Ishikawa (cell line): ENCODE results near the gene GPT2.

Source experiments
- FOXM1 ChIP-seq: IDR thresholded peaks from 2 replicates; pipeline ENCODE4 v1.6.1; 2012; ENCODE audit warnings: low read depth, borderline replicate concordance
- YY1 ChIP-seq: IDR thresholded peaks from 2 replicates; pipeline ENCODE4 v1.6.1; 2012; ENCODE audit warnings: low read depth

DNA sequence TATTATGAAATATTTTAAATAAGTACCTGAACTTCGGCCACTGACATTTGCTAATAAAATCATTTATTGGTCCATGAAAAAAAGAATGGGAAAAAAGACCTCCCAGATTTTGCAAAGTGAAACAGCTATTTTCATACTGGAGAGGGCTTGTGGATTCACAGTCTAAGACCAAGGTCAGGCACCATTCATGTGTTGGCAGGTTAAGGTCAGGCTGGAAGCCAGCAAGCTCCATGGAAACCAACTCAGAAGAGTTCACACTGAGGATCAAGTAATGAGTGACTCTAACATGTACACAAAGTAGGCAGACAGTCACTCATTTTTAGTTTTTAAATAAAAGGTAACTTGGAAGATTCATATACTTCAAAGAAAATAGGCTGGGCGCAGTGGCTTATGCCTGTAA, 85.9 kb downstream of the GPT2 start:
- TF ChIP-seq YY1 = no peak
- no peak for TF ChIP-seq FOXM1
